Mammary epithelial cell (primary cell): ENCODE measurements around the gene TMEM245.

ENCODE experiments used
- CTCF ChIP-seq, 2 donors: IDR thresholded peaks in 1 of 2; conservative IDR thresholded peaks in 1 of 2; 2 replicates each; pipeline ENCODE4 v1.5.1; 2011 to 2012; ENCODE audit warnings: inconsistent platforms in 2 of 2, low read length in 2 of 2, mild to moderate bottlenecking in 2 of 2, control low read depth in 1 of 2, low read depth in 1 of 2; ENCODE audit not compliant: insufficient read depth in 1 of 2; ENCODE audit errors: extremely low read depth in 1 of 2
- EZH2 ChIP-seq: IDR thresholded peaks from 2 replicates; pipeline ENCODE4 v1.6.1; 2012; ENCODE audit warnings: low read length, inconsistent platforms, borderline replicate concordance

GRCh38 chr9:109017061-109017460, 102.7 kb downstream of the TMEM245 start:
- TF ChIP-seq EZH2 (no peak), CTCF (conservative IDR thresholded peaks at IDR 0.05 in 1 of 2, IDR thresholded peaks at IDR 0.05 in 1 of 2; ENCODE audit: extremely low read depth in 1 of 2, insufficient read depth in 1 of 2, low read depth in 1 of 2, low read length in 2 of 2) (no peak)
